Stimulated activated CD4-positive, alpha-beta T cell treated with anti-CD3 and anti-CD28 coated beads, Interleukin-2, amount 100 ng/mL, for 48 hours (primary cell): ENCODE results near the gene SMYD3.

Experiments used
- DNase-seq, 2 donors: peaks; one replicate each; pipeline ENCODE4 v3.0.0-alpha.2; 2020

SMYD3 gene

GRCh38 chr1:246164764-246165163, 342.3 kb downstream of the SMYD3 start:
- DNase-seq = no peak

- DNase-seq = no peak
Observed at GRCh38 chr1:246162560-246162959, 344.5 kb downstream of the SMYD3 start.

GRCh38 chr1:246161626-246162025, 345.5 kb downstream of the SMYD3 start:
- no peak for DNase-seq

DNA sequence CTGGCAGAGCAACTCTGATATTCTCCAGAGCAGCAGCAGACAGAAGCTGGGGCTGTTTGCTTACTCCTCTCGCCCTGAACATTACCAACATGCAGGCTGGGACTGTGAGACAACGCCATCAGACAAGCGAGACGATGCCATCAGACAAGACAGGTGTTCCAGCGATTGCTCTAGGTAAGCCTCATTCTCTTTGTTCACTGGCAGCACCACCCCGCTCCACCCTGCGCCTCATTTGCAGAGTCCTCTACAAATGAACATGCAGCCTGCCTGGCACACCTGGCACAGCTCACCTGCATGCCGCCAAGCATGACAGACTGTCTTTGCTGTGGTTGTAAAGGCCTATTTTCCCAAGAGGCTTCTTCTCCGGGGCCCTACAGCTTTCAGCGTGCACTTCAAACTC, 346.2 kb downstream of the SMYD3 start:
- DNase-seq = no peak

- no peak for DNase-seq
Observed at GRCh38 chr1:246160374-246160773, 346.7 kb downstream of the SMYD3 start.

GRCh38 chr1:246159279-246160227, 347.5 kb downstream of the SMYD3 start:
- no peak for DNase-seq

GRCh38 chr1:246158131-246158530, 348.9 kb downstream of the SMYD3 start:
- no peak for DNase-seq

GRCh38 chr1:246157516-246157915, 349.6 kb downstream of the SMYD3 start:
- DNase-seq = no peak

DNA sequence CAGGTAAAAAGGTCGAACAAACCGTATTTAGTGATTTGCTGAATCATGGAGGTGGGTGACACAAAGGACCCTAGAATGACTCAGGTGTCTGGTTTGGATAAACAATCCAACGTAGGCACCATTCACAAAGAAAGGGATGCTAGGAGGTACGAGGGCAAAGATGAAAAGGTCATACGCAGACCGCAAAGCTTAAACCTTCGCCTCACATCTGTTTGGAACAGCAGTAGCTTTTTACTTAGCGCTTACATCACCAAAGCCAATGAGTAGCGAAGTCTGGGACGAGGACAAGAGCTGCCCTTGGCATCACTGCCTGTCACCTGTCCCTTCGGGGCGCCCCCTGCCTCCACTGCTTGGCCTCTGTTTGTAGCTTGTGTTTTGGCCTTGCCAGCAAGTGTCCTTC, 350.2 kb downstream of the SMYD3 start:
- no peak for DNase-seq

DNA sequence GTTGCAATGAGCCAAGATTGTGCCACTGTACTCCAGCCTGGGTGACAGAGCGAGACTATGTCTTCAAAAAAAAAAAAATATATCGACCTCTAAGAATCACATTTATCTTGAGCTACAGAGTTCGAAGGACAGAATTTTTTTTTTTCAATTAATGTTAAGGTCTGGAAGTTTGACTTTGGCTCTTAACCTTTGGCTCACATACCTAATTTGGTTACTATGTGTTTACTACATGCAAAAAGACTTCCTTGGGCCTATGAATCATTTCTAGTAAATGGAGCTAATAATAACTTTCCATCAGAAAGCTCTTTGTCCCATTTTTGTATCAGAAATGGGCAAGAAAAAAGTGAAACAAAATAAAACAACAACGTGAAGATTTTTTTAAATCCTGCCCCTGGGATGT, 351.2 kb downstream of the SMYD3 start:
- no peak for DNase-seq

- DNase-seq = no peak
Observed at GRCh38 chr1:246153796-246154212, 353.3 kb downstream of the SMYD3 start.

GRCh38 chr1:246152986-246153431, 354.1 kb downstream of the SMYD3 start:
- no peak for DNase-seq

- no peak for DNase-seq
Observed at GRCh38 chr1:246151796-246152434, 355.2 kb downstream of the SMYD3 start.

DNA sequence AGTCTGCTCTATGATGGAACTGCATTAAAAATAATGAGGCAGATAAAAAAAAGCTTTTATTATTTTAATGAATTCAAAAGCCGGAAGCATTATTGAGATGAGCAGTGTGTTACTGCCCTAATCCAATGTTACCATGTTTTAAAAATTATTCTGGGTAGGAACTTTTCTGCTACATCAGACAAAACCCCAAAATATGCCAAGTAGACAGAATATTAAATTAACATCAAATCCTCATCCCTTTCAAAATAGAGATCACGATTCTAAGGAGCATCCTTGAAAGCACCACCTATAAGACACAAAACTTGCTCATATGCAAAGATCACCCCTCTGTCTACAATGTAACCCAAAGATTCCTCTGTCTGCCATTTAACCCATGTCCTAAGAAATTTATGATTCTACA, 357.5 kb downstream of the SMYD3 start:
- DNase-seq = no peak

GRCh38 chr1:246147524-246148461, 359.3 kb downstream of the SMYD3 start:
- DNase-seq = no peak

- no peak for DNase-seq
Observed at GRCh38 chr1:246146804-246147523, 360.1 kb downstream of the SMYD3 start.

GRCh38 chr1:246145900-246146299, 361.2 kb downstream of the SMYD3 start:
- DNase-seq = no peak

DNA sequence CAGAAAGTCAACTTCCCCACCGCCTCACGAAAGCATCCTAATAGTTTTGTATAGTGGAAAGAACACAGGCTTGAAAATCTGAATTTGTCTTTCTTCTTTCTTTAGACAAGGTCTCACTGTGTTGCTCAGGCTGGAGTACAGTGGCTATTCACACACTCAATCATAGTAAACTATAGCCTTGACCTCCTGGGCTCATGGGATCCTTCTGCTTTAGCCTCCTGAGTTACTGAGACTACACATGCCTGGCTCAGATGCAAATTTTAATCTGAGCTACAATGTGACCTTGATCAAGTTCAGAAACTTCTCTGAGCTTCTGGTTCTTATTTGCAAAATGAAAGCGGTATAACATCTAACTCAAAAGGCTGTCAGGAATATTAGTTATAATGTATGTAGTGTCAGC, 362.1 kb downstream of the SMYD3 start:
- DNase-seq = no peak

GRCh38 chr1:246142320-246142893, 364.7 kb downstream of the SMYD3 start:
- DNase-seq = no peak

DNA sequence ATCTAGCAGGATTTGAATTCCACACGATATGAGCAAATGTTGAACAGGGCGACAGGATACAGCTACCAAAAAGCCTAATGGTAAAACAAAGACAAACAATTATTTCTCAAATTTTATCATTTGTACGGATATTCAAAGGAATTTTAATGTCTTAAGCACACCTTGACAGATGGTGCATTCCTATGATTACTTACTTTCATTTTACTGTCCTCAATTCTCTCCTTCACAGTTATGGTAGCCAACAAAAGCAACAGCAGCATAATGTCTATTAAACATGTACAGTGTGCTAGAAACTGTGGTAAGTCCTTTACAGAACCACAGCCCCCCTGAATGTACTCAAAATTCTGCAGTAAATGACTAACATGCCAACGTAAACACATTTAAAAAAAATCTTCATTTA, 365.8 kb downstream of the SMYD3 start:
- no peak for DNase-seq

DNA sequence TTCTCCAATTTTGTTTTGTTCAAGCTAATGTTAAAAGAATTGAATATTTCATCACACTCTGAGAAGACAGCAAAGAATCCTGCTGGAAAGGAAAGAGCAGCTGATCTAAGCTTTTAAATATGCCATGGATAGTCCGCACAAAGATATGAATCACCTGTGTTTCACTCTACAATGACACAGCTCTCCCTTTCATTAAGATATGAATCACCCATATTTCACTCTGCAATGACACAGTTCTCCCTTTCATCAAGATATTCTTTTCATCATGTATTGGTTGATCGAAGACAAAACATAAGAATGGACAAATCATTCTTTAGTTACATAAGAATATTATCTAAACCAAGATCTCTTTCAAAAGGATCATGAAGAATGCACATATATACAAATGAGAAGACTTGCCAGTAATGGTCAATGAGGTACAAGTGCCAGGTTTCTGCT, 367.3 kb downstream of the SMYD3 start:
- no peak for DNase-seq

DNA sequence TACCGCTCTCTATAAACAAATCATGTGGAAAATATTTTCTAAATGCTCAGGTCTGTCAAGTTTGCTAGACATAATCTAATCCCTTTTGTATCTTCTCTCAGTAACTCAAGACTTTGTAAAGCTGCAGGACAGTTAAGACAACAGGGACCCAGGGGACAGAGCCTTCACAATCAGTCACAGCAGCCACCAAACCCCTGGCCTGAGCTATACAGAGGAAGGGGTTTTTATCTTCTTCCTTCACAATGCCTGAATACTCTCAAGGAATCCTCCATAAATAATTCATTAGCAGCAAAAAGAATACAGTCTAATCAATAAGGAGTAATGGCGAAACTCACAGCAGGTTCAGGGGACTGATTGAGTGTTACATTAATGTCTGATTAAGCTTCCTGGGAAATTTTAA, 368.3 kb downstream of the SMYD3 start:
- DNase-seq = no peak
